ENCODE data around the gene DOLK. TPM values are rescaled to one million over a fixed set of nuclear protein-coding genes. Genes with fewer than 3 reads are reported as not detected.

DOLK gene
- total RNA-seq, 1 donor from 2014 or later, result 8.4 TPM

DNA sequence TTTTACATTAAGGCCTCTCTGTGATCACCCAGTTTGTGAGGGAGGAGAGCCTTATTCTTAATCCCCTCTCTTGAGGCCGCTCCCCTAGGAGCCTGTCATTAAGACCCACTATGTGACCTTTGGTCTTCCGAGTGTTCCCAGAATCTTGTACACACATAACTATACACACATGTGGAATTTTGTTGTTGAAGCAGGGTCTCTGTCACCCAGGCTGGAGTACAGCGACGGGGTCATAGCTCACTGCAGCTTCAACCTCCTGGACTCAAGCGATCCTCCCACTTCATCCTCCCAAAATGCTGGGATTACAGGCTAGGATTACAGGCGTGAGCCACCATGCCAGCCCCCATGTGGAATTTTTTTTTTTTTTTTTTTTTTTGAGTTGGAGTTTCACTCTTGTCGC lies 41.4 kb downstream of the DOLK start:
- DNase-seq, result no peak
- intact Hi-C loops (cut with micrococcal nuclease), result no loop called here
- TF ChIP-seq, protein P1, sequence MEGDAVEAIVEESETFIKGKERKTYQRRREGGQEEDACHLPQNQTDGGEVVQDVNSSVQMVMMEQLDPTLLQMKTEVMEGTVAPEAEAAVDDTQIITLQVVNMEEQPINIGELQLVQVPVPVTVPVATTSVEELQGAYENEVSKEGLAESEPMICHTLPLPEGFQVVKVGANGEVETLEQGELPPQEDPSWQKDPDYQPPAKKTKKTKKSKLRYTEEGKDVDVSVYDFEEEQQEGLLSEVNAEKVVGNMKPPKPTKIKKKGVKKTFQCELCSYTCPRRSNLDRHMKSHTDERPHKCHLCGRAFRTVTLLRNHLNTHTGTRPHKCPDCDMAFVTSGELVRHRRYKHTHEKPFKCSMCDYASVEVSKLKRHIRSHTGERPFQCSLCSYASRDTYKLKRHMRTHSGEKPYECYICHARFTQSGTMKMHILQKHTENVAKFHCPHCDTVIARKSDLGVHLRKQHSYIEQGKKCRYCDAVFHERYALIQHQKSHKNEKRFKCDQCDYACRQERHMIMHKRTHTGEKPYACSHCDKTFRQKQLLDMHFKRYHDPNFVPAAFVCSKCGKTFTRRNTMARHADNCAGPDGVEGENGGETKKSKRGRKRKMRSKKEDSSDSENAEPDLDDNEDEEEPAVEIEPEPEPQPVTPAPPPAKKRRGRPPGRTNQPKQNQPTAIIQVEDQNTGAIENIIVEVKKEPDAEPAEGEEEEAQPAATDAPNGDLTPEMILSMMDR (IDR thresholded peaks at IDR 0.05; ENCODE audit: borderline replicate concordance), result no peak
- Histone ChIP-seq H3K27me3 (ENCODE audit: low read depth) (no peaks in the 10 kb centered on the region), H3K9me3 (replicated peaks) (no peaks in the 10 kb centered on the region), H3K36me3 (peaks cover 39% of the 10 kb centered on the region), H3K27ac (replicated peaks) (peak overlapping the region; percentile 48), H3K4me1 (peaks cover 73% of the 10 kb centered on the region), H3K4me3 (no peak overlapping the region)

DNA sequence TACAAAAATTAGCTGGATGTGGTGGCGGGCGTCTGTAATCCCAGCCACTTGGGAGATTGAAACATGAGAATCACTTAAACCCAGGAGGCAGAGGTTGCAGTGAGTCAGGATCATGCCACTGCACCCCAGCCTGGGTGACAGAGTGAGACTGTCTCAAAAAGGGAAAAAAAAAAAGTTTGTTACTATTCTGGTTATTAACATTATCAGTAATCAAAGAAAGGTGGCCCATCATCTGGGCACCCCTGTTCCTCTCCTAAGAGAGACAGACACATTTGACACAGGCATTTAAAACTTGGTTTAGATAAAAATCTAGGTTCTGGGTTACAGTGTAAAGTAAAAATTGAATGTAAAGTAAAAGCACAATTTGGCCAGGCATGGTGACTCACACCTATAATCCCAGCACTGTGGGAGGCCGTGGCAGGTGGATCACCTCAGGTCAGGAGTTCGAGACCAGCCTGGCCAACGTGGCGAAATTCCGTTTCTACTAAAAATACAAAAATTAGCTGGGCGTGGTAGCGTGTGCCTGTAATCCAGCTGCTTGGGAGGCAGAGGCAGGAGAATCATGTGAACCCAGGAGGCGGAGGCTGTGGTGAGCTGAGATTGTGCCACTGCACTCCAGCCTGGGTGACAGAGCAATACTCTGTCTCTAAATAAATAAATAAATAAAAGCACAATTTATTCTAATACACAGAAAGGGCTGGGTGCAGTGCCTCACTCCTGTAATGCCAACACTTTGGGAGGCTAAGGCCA lies 43.4 kb downstream of the DOLK start:
- no peaks in the 10 kb centered on the region for H3K9me3 ChIP-seq (replicated peaks)
- intact Hi-C loops (cut with micrococcal nuclease), result no loop called here
- peak overlapping the region; percentile 23 for H3K27ac ChIP-seq (replicated peaks)
- H3K27me3 ChIP-seq (ENCODE audit: low read depth), result no peaks in the 10 kb centered on the region
- peaks cover 73% of the 10 kb centered on the region for H3K4me1 ChIP-seq
- H3K4me3 ChIP-seq, result no peak overlapping the region
- TF ChIP-seq, protein P1 (IDR thresholded peaks at IDR 0.05; ENCODE audit: borderline replicate concordance), result no peak
- DNase-seq, result no peak
- H3K36me3 ChIP-seq, result peaks cover 28% of the 10 kb centered on the region

DNA sequence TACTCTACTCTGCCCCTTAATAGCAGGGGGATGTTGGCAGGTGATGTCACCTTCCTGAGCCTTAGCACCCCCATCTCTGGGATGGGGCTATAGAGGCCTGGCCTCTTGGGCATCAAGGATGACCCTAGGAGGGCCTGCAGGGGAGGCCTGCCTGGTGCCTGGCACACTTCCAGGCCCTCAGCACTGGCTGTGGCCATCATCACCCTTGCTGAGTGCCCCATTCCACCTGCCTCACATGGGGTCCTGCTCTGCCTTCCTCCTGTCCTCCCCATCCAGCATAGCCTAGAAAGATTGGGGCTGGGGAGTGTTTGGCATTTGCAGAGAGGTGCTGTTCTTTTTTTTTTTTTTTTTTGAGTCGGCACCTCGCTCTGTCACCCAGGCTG lies 44.3 kb downstream of the DOLK start:
- peaks cover 22% of the 10 kb centered on the region for H3K36me3 ChIP-seq
- H3K4me1 ChIP-seq, result peaks cover 78% of the 10 kb centered on the region

DNA sequence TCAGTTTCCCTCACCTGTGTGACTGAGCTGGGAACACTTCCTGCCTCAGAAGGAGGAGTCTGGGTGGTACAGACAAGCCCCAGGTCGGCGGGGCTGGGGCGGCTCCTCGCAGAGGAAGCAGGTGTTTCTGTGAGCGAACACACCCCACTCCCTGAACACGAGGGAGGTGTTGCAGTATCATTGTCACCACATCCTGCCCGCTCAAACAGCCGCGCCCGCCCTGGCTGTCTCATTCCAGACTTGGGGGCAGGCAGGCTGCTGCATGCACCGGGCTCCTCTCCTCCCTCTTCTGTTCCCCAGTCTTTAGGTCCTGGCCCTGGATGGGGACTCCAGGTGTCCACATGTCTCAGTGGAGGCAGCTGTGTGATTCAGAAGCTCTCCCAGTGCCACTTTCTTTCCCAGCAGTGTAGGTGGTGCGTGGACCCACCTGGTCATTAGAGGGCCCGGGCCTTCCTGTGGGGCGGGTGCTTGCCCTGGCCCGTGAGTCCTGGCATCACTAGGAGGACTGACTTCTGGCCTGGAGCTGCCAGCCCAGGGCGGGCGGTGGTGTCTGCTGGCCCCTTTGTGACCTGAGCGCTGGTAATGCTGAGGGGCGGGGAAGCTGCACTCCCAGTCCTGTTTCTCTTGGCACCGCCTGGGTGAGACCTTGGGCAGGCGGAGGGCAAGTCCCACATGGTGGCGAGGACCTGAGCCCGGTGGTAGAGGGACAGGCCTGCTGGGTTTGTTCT lies 44.9 kb downstream of the DOLK start:
- H3K9me3 ChIP-seq (replicated peaks), result no peaks in the 10 kb centered on the region
- intact Hi-C loops (cut with micrococcal nuclease), result no loop called here
- peaks cover 79% of the 10 kb centered on the region for H3K4me1 ChIP-seq
- H3K36me3 ChIP-seq, result peaks cover 17% of the 10 kb centered on the region
- DNase-seq, result peak; percentile 56
- no peak overlapping the region for H3K4me3 ChIP-seq
- TF ChIP-seq, protein P1 (IDR thresholded peaks at IDR 0.05; ENCODE audit: borderline replicate concordance), result no peak
- peak overlapping the region; percentile 82 for H3K27ac ChIP-seq (replicated peaks)
- no peaks in the 10 kb centered on the region for H3K27me3 ChIP-seq (ENCODE audit: low read depth)

More for the DNA sequence above, 44.3 kb downstream of the DOLK start:
- intact Hi-C loops (cut with micrococcal nuclease), result no loop called here
- peak overlapping the region; percentile 82 for H3K27ac ChIP-seq (replicated peaks)
- no peaks in the 10 kb centered on the region for H3K9me3 ChIP-seq (replicated peaks)
- no peak overlapping the region for H3K4me3 ChIP-seq
- no peak for DNase-seq
- no peaks in the 10 kb centered on the region for H3K27me3 ChIP-seq (ENCODE audit: low read depth)
- TF ChIP-seq, protein P1 (IDR thresholded peaks at IDR 0.05; ENCODE audit: borderline replicate concordance), result no peak

DNA sequence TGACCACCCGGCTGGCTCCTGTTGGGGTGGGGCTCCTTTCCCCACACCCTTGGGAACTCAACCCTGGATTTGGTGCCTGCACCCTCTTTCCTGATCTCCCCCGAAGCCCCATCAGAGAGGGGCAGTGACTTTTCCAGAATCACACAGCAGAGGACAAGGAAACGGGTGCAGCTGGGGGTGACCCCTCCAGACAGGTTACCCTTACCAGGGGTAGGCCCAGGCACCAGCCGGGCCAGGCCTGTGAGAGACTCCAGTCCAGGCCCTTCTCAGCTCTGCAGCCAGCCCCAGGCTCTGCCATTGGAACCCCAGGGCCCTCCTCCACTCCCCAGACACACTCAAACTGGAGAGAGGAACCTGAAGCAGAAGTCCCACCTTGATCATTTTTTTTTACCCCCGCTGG lies 45.6 kb downstream of the DOLK start:
- H3K36me3 ChIP-seq, result peaks cover 19% of the 10 kb centered on the region
- no peaks in the 10 kb centered on the region for H3K27me3 ChIP-seq (ENCODE audit: low read depth)
- intact Hi-C loops (cut with micrococcal nuclease), result no loop called here
- H3K4me3 ChIP-seq, result no peak overlapping the region
- peak overlapping the region; percentile 82 for H3K27ac ChIP-seq (replicated peaks)
- TF ChIP-seq, protein P1 (IDR thresholded peaks at IDR 0.05; ENCODE audit: borderline replicate concordance), result no peak
- peaks cover 80% of the 10 kb centered on the region for H3K4me1 ChIP-seq
- no peaks in the 10 kb centered on the region for H3K9me3 ChIP-seq (replicated peaks)
- no peak for DNase-seq
